NB4 (cell line): ENCODE measurements around the gene JDP2.

ENCODE experiments used
- POLR2A ChIP-seq: IDR thresholded peaks from 2 replicates; pipeline ENCODE4 v1.6.1; 2011; ENCODE audit warnings: mild to moderate bottlenecking; ENCODE audit not compliant: insufficient read length; ENCODE audit errors: extremely low read depth
- TF ChIP-seq, protein P1 (sequence below): IDR thresholded peaks from one replicate; pipeline ENCODE4 v1.5.1; 2012; ENCODE audit warnings: low read depth, low read length

DNA sequence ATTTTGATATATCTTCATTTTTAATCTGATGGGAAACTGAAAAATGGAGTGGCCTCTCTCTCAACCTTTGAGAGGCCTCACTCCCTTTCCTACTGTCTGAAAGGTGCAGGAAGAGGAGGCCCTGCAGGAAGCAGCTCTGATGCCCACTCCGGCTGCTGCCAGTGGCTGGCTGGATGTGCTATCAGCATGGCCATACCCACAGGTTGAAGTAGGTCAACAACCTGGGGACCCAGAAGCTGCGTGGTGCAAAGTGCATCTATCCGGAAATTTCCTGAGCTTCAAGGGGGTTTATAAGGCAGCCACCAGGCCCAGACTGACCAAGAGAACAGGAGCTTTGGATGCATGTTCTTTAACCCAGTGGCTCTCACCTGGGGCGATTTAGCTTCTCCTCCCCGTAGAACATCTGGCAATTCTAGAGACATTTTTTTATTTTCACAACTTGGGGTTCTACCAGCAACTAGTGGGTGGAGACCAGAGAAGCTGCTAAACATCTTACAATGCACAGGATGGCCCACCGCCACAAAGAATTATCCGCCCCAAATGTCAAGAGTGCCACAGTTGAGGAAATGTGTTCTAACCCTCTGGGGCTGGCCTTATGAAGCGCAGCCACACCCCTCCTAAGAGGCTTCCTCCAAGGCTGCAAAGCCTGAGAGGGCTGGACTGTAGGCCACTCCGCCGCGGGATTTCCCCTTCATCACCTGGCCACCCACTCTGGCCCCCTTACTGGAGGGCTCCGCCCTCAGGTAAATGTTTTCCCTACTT is 86.3 kb downstream of the JDP2 start:
- TF ChIP-seq, protein P1, sequence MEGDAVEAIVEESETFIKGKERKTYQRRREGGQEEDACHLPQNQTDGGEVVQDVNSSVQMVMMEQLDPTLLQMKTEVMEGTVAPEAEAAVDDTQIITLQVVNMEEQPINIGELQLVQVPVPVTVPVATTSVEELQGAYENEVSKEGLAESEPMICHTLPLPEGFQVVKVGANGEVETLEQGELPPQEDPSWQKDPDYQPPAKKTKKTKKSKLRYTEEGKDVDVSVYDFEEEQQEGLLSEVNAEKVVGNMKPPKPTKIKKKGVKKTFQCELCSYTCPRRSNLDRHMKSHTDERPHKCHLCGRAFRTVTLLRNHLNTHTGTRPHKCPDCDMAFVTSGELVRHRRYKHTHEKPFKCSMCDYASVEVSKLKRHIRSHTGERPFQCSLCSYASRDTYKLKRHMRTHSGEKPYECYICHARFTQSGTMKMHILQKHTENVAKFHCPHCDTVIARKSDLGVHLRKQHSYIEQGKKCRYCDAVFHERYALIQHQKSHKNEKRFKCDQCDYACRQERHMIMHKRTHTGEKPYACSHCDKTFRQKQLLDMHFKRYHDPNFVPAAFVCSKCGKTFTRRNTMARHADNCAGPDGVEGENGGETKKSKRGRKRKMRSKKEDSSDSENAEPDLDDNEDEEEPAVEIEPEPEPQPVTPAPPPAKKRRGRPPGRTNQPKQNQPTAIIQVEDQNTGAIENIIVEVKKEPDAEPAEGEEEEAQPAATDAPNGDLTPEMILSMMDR, result no peak
- no peak for TF ChIP-seq POLR2A
